COLO668 (cell line): ENCODE measurements around the gene PEAR1.
"Not testable (repeated sequence)": the region's sequence is repeated elsewhere in the genome, so short reads cannot be mapped to it uniquely, and the experiment has no call there.

Experiments
- DNase-seq: peaks from one replicate; lab custom pipeline; 2025; ENCODE audit not compliant: unreplicated experiment; lab: John Stamatoyannopoulos, UW

PEAR1 gene

DNA sequence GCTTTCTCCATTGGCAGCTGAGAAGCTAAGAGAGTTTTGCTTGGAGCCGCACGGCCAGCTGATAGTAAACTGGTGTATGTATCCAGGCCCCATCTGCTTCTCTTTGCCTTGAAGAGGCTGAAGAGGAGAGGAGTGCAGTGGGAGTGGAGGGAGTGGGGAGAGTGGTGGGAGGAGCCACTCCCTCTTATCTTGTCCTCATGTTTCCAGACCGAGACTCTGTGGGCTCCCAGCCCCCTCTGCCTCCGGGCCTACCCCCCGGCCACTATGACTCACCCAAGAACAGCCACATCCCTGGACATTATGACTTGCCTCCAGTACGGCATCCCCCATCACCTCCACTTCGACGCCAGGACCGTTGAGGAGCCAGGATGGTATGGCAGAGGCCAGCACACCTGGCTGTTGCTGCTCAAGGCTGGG is 20.9 kb downstream of the PEAR1 start:
- no peak for DNase-seq

DNA sequence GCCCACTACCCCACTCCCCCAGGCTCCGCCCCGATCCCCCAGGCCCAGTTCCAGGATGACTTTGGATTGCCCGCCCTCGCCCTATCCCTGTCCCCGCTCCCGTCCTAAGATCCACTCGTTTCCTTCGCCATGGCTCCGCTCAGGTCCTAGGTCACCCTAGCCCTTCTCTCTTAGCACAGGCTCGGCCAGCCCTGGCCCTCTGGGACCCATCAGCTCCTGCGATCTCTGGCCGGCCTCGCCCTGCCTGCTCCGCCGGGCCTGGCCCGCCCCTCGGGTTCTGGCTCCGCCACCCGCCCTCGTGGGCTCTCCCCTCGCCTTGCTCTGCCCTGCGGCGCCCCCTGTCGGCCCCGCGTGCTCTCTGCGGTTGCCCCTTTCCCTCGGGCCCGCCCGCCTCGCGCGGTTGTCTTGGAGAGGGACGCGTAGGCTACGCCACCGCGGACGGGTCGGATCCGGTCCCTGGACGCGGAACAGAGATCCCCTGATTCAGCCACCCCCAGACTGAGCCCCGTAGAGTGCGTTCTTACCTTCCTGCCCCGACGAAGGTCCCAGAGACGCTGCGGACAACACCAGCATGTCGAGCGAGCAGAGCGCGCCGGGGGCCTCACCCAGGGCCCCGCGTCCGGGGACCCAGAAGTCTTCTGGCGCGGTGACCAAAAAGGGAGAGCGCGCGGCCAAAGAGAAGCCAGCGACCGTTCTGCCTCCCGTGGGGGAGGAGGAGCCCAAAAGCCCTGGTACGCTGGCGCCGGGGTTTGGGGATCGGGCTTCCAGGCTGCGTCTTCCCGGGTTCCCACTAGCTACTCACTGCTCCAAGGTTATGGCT is 26.9 kb downstream of the PEAR1 start, which contains the start of gene LRRC71:
LRRC71 (plus strand) TSS at position 400 of the 820 bp plus-strand sequence; CDS start at position 572, 172 bp downstream.
- peak; percentile 63 for DNase-seq

DNA sequence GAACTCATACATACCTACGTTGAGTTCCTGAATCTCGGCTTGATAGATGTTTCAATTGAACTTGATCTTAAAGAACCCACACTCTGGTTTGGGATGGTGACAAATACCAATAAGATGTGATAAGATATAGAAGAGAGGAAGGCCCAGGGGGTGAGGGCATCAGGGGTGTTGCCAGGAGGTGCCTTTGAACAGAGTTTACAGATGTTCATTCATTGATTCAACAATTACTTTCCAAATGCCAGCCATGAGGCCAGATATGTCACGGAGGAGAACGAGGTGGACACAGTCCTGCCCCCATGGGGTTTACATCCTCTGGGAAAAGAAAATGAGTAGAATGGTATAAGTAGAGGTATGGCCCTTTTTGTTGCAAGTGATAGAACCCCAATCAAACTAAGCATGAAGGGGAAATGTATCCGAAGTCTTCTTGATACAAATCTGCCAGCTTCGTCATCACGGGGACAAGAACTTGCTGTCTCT is 27.6 kb downstream of the PEAR1 start:
- no peak for DNase-seq

DNA sequence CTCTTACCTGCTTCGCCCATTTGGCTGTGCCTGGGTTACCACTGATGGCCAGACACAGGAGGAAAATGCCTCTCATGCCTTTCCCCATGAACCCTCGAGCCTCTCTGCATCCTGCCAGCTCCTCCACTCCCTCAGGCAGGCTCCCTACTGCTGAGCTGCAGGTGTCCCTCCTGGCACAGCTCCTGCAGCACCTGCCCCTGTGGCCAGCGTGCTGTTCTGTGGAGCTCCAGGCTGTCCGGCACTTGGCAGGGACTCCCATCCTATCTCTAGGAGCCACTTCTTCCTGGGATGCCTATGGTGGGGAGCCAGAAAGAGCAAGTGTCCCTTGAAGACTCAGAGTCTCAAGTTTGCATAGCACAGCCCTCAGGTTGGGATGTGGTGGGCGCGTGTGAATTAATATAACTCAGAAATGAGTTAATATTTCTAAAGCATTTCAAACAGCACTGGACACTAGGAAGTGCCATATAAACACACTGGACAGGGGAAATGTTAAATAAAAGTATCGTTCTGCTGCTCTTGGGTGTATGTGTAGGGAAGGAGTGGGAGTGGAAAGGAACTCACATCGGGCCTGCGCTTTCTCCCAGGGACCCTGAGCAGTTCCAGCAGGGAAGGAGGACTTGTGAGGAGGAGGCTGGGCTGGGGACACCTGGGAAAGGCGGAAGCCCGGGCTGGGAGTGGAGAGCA is 29.6 kb downstream of the PEAR1 start:
- DNase-seq = peak; percentile 55

DNA sequence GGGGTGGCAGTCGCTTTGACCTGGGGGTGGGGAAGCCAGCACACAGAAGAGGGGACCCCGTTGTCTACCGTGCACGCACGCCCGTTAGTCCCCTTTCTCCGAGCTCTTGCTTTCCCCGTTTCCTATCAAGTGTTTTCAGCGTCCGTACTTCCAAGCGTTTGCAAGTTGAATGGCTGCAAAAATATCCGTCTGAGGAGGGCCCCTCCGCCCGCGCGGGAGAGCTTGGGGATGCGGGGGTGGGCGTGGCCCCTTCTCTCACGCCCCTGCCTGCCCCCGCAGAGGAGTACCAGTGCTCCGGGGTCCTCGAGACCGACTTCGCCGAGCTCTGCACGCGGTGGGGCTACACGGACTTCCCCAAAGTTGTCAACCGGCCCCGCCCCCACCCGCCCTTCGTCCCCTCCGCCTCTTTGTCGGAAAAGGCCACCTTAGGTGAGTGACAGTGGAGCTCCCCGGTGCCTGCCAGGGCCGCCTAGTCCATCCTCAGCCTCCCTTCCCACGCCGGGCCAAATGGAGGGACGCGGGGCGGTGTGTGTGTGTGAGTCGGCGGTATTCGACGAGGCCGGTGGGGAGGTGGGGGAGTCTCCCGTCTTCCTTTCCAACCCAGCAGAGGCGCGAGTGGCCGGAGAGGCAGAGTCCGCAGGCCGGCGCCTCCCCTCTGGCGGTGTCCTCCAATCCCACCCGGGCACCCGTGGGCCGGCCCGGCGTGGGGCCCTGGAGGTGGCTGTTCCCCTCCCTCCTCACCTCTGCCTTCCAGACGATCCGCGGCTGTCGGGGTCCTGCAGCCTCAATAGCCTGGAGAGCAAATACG is 30.4 kb downstream of the PEAR1 start:
- no peak for DNase-seq

DNA sequence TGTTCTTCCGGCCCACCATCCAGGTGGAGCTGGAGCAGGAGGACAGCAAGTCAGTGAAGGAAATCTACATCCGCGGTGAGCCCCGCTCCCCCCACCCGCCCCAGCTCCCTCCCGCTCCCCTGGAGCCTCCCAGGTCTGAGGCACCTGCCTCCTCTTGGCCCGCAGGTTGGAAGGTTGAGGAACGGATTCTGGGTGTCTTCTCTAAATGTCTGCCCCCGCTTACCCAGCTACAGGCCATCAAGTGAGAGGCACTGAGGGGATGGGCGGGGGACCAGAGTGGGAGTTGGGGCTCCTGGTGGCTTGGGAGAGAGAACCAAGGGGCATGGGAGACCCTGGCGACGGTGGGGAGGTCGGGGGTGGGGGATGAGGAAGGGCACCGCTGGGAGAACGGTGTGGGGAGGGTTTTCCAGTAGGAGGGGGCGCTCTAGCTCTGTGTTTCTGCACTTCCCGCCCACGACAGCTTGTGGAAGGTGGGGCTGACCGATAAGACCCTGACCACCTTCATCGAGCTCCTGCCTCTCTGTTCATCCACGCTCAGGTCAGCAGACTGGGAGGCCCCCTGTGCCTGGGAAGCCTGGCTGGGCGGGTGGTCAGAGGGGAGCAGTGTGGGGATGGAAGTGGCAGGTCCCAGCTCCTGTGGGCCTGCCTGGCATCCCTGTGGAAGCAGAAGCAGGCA is 31.1 kb downstream of the PEAR1 start:
- DNase-seq = no peak

DNA sequence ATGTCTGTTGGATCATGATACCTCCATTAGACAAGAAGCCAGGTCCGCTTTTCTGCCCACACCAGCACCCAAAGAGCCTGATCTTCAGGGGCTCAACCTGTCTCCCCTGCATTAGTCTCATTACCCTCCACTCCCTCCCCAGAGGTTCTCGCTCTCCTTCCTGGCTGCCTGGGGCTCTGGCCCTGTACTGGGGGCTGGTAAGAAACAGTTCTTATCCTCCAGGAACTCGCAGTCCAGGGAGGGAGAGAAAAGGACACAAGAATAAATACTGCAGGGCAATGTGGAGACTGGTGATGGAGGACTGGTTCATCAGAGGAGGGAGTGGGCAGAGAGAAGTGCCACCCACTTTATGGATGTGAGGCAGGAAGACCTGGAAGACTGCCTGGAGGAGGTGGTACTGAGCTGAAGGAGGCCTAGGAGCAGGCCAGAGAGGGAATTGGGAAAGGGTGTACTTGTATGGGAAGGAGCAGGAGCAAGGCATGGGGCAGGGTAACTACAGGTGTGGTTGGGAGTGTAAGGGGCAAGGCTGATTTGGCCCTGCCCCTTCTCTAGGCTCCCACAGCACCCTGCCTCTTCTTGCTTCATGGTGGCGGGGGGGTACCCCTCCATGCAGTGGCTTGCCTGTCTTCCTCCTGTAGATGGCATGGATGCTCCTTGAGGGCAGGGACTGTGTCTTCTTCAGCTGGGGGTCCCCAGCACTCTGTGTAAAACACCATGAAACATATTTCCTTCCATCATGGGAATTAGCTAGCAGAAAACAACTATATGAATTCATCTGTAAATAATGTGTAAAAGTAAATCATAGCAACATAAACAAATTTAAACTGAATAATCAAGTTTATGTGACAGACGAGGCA is 31.9 kb downstream of the PEAR1 start:
- no peak for DNase-seq

DNA sequence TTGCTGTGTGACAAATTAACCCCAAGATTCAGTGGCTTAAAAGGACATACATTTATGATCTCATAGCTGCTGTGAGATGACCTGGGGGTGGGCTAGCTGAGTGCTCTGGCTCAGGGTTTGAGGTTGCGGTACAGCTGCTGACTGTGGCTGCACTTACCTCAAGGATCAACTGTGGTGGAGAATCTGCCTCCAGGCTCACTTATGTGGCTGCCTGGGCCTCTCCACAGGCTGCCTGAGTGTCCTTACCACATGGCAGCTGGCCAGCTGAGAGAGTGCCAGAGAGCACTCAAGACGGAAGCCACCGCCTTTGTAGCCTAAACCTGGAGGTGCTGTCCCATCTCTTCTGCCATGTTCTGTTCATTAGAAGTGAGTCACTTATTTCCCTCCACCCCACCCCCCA is 32.7 kb downstream of the PEAR1 start:
- DNase-seq = peak; percentile 16

DNA sequence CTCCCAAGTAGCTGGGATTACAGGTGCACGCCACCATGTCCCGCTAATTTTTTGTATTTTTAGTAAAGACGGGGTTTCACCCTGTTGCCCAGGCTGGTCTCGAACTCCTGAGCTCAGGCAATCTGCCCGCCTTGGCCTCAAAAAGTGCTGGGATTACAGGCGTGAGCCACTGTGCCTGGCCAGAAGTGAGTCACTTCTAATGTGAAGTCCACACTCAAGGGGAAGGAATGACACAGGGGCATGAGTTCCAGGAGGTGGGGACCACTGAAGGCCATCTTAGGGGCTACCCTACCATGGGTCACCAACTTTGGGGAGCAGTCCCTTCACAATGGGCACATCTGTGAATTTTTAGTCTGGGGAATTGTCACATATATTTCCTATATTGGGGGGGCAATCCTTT is 33.2 kb downstream of the PEAR1 start:
- DNase-seq = not testable (repeated sequence)

DNA sequence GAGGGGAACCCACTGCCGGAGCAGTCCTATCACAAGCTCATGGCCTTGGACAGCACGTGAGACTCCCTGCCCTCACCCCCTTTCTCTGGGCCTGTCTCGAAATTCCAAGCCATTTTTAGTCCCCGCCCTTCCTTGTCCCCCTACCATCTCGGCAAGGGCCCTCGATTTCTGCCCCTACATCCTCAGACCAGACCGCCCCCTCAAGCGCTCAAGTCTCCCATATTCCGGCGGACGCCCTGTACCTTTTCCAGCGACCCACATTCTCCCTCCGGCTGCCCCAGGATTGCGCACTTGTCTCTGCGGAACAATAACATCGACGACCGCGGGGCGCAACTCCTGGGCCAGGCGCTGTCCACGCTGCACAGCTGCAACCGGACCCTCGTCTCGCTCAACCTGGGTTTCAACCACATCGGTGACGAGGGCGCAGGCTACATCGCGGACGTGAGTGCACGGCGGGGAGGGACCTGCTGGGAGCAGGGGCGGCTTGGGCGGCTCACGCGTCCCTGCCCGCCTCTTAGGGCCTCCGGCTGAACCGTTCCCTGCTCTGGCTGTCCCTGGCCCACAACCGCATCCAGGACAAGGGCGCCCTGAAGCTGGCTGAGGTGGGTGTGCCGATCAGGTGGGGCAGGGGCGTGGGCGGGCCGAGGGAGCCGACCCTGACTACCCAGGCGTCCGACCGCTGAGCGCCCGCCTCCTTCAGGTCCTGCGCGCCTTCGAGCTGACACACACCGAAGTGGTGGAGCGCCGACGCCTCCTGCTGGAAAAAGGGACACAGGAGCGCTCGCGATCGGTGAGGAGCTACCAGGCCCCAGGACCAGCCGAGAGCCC is 33.9 kb downstream of the PEAR1 start:
- peak; percentile 80 for DNase-seq

DNA sequence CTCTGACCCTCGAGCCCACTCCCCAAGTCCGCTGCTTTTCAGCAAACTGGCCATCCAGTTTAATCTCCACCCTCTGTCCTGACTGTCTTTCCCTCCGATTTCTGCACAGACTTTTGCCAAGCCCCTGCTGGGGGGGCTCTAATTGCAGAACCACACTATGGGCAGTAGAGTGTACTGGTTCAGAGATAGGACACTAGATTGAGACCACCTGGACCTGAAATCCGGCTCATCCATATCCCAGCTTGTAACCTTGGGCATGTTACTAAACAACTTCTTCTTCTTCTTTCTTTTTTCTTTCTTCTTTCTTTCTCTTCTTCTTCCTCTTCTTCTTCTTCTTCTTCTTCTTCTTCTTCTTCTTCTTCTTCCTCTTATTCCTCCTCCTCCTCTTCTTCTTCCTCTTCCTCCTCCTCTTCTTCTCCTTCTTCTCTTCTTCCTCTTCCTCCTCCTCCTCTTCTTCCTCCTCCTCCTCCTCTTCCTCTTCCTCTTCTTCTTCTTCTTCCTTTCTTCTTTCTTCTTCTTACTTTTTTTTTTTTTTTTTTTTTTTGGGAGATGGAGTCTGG is 34.6 kb downstream of the PEAR1 start:
- no peak for DNase-seq

DNA sequence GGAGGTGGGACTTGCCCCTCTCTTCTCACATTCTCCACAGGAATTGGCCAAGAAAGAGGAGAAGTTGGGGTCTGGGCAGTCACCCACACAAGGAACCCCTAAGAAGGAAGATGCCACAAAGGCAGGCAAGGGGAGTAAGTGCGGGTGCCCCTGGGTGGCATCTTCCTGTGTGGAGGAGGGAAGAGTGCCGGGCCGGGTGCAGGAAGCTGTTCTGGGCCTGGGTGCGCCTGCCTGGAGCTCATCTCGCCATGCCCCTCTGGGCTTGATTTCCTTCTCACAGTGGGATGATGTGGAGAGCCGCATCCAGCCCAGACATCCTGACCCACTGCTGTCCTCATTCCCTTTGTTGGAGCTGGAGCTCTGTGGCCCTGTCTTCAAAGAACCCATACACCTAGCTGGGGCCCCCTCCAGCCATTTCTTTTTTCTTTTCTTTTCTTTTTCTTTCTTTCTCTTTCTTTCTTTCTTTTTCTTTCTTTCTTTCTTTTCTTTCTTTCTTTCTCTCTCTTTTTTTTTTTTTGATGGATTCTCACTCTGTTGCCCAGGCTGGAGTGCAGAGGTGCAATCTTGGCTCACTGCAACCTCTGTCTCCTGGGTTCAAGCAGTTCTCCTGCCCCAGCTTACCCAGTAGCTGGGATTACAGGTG is 36.2 kb downstream of the PEAR1 start:
- DNase-seq = no peak

DNA sequence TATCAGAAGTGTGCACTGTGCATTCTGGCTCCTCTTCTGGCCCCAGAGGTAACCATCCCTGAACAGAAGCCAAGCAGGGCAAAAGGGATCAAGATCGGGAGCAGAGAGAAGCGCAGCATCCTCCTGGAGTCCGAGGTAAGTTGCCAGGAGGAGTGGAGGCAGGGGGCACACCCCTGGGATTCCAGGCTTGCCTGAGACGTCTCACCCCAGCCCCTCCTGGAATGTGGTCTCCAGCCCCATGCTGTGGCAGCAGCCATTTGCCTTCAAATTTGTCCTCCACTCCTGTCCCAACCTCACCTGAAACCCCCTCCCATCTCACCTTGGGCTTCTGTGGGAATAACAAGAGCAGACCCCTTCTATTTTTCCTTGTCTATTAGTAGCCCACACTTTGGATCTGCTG is 37.0 kb downstream of the PEAR1 start:
- DNase-seq = no peak

DNA sequence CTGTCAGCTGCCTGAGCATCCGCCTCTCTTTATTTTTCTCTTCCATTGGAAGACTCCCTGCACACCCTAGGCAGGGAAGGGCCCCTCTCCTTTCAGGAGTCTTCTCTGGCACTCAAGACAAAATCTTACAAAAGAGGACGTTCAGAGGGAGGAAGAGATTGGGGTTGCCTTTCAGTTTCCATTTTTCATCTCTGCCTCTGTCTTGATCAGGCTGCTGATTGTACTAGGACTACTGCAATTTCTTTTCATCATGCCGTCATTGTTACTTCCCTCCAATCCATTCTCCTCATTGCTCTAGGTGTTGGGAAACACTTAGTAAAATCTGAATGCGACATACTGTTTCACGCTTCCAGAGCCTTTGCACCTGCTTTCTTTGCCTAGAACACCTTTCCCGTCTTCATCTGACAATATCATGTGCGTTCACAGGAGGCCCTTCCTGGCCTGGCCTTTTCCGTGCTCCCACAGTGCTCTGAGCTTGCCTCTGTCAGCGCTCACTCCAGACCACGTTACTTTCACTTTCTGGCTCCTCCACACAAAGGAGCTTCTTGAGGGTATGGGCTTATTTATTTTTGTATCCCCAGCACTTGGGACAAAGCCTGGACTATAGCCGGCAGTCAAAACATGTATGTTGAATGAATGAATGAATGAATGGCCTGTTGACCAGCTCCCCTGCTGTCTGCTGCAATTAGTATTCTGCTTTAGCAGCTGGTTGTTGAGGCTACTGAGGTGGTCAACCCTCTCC is 37.9 kb downstream of the PEAR1 start:
- no peak for DNase-seq

DNA sequence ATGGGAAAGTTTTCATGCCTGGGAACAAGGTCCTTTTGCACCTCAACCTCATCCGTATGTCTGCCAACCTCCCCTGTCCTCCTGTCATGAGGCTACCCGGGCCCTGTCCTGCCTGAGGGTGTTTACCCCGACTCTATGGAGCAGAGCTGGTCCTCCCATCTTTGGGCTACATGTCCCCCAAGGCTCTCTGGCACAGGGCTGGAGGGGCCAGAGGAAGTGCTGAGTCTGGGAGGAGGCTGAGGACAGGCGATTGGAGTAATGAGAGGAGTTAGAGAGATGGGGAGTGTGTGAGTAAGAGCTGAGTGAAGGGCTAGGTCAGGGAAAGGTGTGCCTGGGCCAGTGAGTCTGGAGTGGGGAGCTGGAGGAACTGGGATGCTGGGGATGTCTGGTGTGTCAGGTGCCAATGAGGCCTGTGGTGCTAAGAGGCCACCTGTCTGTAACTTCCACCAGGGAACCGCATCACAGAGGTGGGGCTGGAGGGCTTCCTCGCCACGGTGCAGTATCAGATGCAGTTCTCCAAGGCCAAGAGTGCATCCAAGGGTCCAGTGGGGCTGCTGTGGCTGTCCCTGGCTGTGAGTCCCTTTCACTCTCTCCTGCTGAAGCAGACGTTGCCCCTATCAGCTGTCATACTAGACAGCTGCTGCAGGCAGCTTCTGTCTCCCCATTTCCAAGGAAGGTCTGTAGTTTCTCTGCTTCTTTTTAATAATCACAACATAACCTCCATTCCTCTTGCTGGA is 38.6 kb downstream of the PEAR1 start:
- no peak for DNase-seq

DNA sequence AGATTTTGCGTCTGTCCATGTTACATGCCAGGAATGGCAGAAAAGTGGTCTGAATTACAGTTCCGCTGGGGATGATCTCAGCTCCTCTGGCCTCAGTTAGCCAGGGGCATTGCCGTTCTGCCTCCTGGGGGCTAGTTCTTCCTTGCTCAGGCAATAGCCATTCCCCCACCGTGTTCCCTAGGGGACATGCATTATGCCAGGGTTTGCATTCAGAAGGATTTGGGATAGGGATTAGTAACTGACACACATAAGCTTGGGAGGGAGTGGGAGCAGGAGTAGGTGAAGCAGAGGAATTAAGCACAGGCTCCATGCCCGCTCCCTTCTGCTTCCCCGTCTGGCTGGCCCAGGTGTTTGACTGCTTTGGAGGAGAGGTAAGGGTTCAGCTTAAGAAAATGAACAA is 39.6 kb downstream of the PEAR1 start:
- no peak for DNase-seq
